Endothelial cell of umbilical vein (primary cell): Measurements from ENCODE around the gene DHX35. TPM values are rescaled to one million over a fixed set of nuclear protein-coding genes. Genes with fewer than 3 reads are reported as not detected.

Experiments
- BruUV-seq: library from RNA; stranded (reverse); fragments of 400-500 nt; replicated peaks from 2 replicates; lab custom pipeline; 2021; lab: Mats Ljungman, UMichigan
- CTCF ChIA-PET: fragments of 300-600, 350-600 bp; sonication (Branson Sonifier 250); formaldehyde crosslinking; loops from one replicate; lab custom pipeline; 2021; ENCODE audit warnings: antibody characterized with exemption, inconsistent platforms; lab: Charles Lee
- POLR2A ChIA-PET: fragments of 300-600, 350-600 bp; sonication (Branson Sonifier 250); formaldehyde crosslinking; loops from one replicate; lab custom pipeline; 2021; ENCODE audit warnings: antibody characterized with exemption, inconsistent platforms; lab: Charles Lee
- DNase-seq: peaks from one replicate; pipeline ENCODE4 v3.0.0-alpha.2; 2011; ENCODE audit warnings: low read depth, low spot score
- FAIRE-seq: peaks from 2 replicates; lab custom pipeline; 2011; peaks lifted over from hg19 to GRCh38; lab: Jason Lieb, UNC
- H2AFZ ChIP-seq: 2 replicates; pipeline ENCODE4 v1.6.0; 2012; ENCODE audit warnings: low read depth, low read length, control low read depth, inconsistent platforms
- H3K27ac ChIP-seq: 2 replicates; pipeline ENCODE4 v1.5.1; 2011; ENCODE audit warnings: low read depth, mild to moderate bottlenecking, control low read depth, low read length, moderate library complexity; ENCODE audit not compliant: insufficient read depth
- H3K27me3 ChIP-seq, 2 experiments: 2 replicates each; pipeline versions ENCODE4 v1.6.0 to v1.6.1; 2011; ENCODE audit warnings: low read length in 2 of 2, mixed read lengths in 1 of 2; ENCODE audit not compliant: control insufficient read depth in 2 of 2, insufficient read depth in 2 of 2
- H3K36me3 ChIP-seq, 2 experiments: 2 replicates in 1 of 2; 3 replicates in 1 of 2; pipeline ENCODE4 v1.5.1; 2011; ENCODE audit warnings: low read length in 2 of 2, mild to moderate bottlenecking in 1 of 2, moderate library complexity in 1 of 2; ENCODE audit not compliant: control insufficient read depth in 2 of 2, insufficient read depth in 2 of 2; ENCODE audit errors: extremely low read depth in 1 of 2
- H3K4me1 ChIP-seq: 3 replicates; pipeline ENCODE4 v1.5.1; 2011; ENCODE audit warnings: mild to moderate bottlenecking, low read length; ENCODE audit not compliant: control insufficient read depth, insufficient read depth; ENCODE audit errors: extremely low read depth
- H3K4me2 ChIP-seq: 2 replicates; pipeline ENCODE4 v1.6.1; 2011; ENCODE audit warnings: low read length, control low read depth, mixed read lengths; ENCODE audit not compliant: insufficient read depth
- H3K4me3 ChIP-seq, 3 experiments: fragments of 200-600 bp in 1 of 3; sonication (generic), shearing (Covaris generic) in 1 of 3; replicated peaks in 1 of 3; 2 replicates each; pipeline ENCODE4 v1.5.1; 2011 to 2016; ENCODE audit warnings: control low read depth in 3 of 3, low read length in 3 of 3, mild to moderate bottlenecking in 2 of 3, inconsistent platforms in 1 of 3, low read depth in 1 of 3, moderate library complexity in 1 of 3; ENCODE audit not compliant: insufficient read depth in 1 of 3
- H3K79me2 ChIP-seq: 2 replicates; pipeline ENCODE4 v1.6.0; 2012; ENCODE audit warnings: low read length, inconsistent platforms; ENCODE audit not compliant: control insufficient read depth, insufficient read depth
- H3K9ac ChIP-seq: replicated peaks from 2 replicates; pipeline ENCODE3; 2011; ENCODE audit warnings: low read length, control low read depth; ENCODE audit not compliant: insufficient read depth; ENCODE audit errors: extremely low read depth
- H3K9me1 ChIP-seq: replicated peaks from 3 replicates; pipeline ENCODE4 v1.6.0; 2011; ENCODE audit warnings: mild to moderate bottlenecking, low read length; ENCODE audit not compliant: control insufficient read depth, insufficient read depth; ENCODE audit errors: extremely low read depth
- H3K9me3 ChIP-seq: replicated peaks from 2 replicates; pipeline ENCODE4 v1.5.1; 2012; ENCODE audit warnings: low read length, inconsistent platforms; ENCODE audit not compliant: control insufficient read depth, insufficient read depth
- H4K20me1 ChIP-seq: replicated peaks from 2 replicates; pipeline ENCODE3; 2011; ENCODE audit warnings: mild to moderate bottlenecking, low read length; ENCODE audit not compliant: control insufficient read depth, insufficient read depth; ENCODE audit errors: extremely low read depth
- CTCF ChIP-seq, 2 donors: IDR thresholded peaks; 1 replicate in 1 of 2; 2 replicates in 1 of 2; pipeline ENCODE4 v1.5.1; 2011; ENCODE audit warnings: low read length in 2 of 2, mild to moderate bottlenecking in 2 of 2, moderate library complexity in 2 of 2, control low read depth in 1 of 2, inconsistent platforms in 1 of 2, low read depth in 1 of 2; ENCODE audit not compliant: insufficient read depth in 1 of 2; ENCODE audit errors: extremely low read depth in 1 of 2
- EZH2 ChIP-seq: IDR thresholded peaks from 2 replicates; pipeline ENCODE4 v1.6.1; 2012; ENCODE audit warnings: borderline replicate concordance, low read depth, mild to moderate bottlenecking, moderate library complexity, low read length, inconsistent platforms; ENCODE audit not compliant: severe bottlenecking
- FOS ChIP-seq: IDR thresholded peaks from 2 replicates; pipeline ENCODE4 v1.6.1; 2011; ENCODE audit warnings: mild to moderate bottlenecking, low read length, moderate library complexity, borderline replicate concordance; ENCODE audit not compliant: insufficient read depth
- JUN ChIP-seq: IDR thresholded peaks from 2 replicates; pipeline ENCODE4 v1.6.1; 2011; ENCODE audit warnings: borderline replicate concordance, low read depth; ENCODE audit not compliant: insufficient read length, insufficient read depth
- MAX ChIP-seq: IDR thresholded peaks from 2 replicates; pipeline ENCODE4 v1.6.1; 2011; ENCODE audit not compliant: insufficient read depth, insufficient read length
- MYC ChIP-seq: IDR thresholded peaks from one replicate; pipeline ENCODE4 v1.6.1; 2011; ENCODE audit warnings: mild to moderate bottlenecking, low read depth, low read length
- POLR2A ChIP-seq: IDR thresholded peaks from 2 replicates; pipeline ENCODE4 v1.6.1; 2012; ENCODE audit warnings: low read depth, mild to moderate bottlenecking, control low read depth, low read length
- dilution Hi-C: fragments of 300-500 bp; cut with MboI; formaldehyde crosslinking; loops from one replicate; pipeline ENCODE4 v1.15.0; 2019; ENCODE audit warnings: low sequenced_read_pairs; ENCODE audit not compliant: extremely low pct_ligation_motif_present
- intact Hi-C: fragments of 100-400 bp; cut with micrococcal nuclease; formaldehyde crosslinking; loops from one replicate; pipeline ENCODE4 v1.10.0; 2022
- polyA plus RNA-seq, 4 experiments: library from polyadenylated mRNA; depleted of rRNA in 3 of 4; stranded (reverse) in 3 of 4; unstranded in 1 of 4; fragments of >200 nt; gene quantifications; 2 replicates each; pipeline versions ENCODE4 v1.2.1 to v1.2.3, GENCODE V29; 2011 to 2012; ENCODE audit warnings: missing spikeins in 1 of 4
- total RNA-seq: library from RNA; stranded (reverse); gene quantifications from 2 replicates; pipeline ENCODE4 v1.2.3, GENCODE V29; 2021

The DHX35 gene
- total and polyA plus RNA-seq, 2 donors (not counting 3 experiments of a cell fraction or from before 2014, with no cell fraction given), result 10.0 to 13.0 TPM

GRCh38 chr20:39032997-39033396 lies 70.9 kb downstream of the DHX35 start:
- no peaks in the 10 kb centered on the region for H3K9me3 ChIP-seq
- no TSS peak for BruUV-seq
- dilution Hi-C loops, result no loop called here
- no peak overlapping the region for H3K9ac ChIP-seq
- H3K9me1 ChIP-seq, result no peaks in the 10 kb centered on the region
- FAIRE-seq, result peak; percentile 52
- no peak overlapping the region for H3K4me2 ChIP-seq
- no peaks in the 10 kb centered on the region for H3K4me1 ChIP-seq
- no peaks in the 10 kb centered on the region for H4K20me1 ChIP-seq
- CTCF ChIA-PET, result no interaction called here
- no peaks in the 10 kb centered on the region for H3K27me3 ChIP-seq
- DNase-seq, result no peak
- peaks cover 0 to 2% of the 10 kb centered on the region in 2 experiments for H3K36me3 ChIP-seq
- intact Hi-C loops, result no loop called here
- no peak overlapping the region for H2AFZ ChIP-seq
- TF ChIP-seq MAX (no peak), FOS (no peak), CTCF (IDR thresholded peaks at IDR 0.05; ENCODE audit: extremely low read depth in 1 of 2, insufficient read depth in 1 of 2, low read depth in 1 of 2, low read length in 2 of 2) (no peak), EZH2 (no peak), MYC (no peak), POLR2A (no peak), JUN (no peak)
- H3K4me3 ChIP-seq, result no peak overlapping the region
- H3K79me2 ChIP-seq, result no peaks in the 10 kb centered on the region
- POLR2A ChIA-PET, result no interaction called here
- H3K27ac ChIP-seq, result no peak overlapping the region
